ENCODE measurements around the gene GRID1. TPM values are rescaled to one million over a fixed set of nuclear protein-coding genes. Genes with fewer than 3 reads are reported as not detected.
A peak's percentile ranks its signal among the peaks of the same experiment; 100 is the strongest.

Gene GRID1
- total and polyA plus RNA-seq, 2 experiments from 2014 or later: not detected

DNA sequence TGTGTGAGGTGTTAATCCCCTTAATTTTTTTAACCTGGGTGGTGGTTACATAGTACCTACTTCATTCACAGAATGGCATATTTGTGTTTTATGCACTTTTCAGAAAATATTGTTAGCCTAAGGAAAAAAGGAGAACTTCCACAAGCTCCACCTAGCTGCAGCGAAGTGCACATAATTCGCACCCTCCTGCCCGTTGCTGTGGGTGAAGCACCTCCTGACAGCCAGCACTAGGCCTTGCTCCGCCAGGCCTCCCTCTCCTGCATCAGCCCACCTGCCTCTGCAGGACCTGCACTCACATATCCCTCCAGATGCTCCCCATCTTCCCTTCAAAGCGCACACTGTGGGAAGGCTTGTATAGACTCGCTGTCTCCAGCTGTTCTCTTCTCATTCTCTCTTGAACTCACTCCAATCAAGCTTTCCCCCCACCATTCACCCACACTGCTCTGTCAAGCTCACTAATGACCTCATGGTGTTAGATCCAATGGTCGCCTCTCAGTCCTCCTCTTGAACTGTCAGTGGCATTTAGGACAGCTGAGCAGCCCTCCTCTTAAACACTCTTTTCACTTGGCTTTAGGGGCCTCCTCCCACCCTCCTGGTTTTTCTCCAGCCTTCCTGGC, 20.7 kb upstream of the GRID1 start:
- H3K79me2 ChIP-seq (ENCODE audit: insufficient read depth): no peaks in the 10 kb centered on the region
- no peaks in the 10 kb centered on the region for H3K4me1 ChIP-seq (ENCODE audit: insufficient read depth)
- no peak overlapping the region for H3K4me3 ChIP-seq
- no peaks in the 10 kb centered on the region for H4K20me1 ChIP-seq (ENCODE audit: insufficient read depth)
- no peaks in the 10 kb centered on the region for H3K9me3 ChIP-seq (ENCODE audit: low read depth)
- no peaks in the 10 kb centered on the region for H3K9me2 ChIP-seq (ENCODE audit: insufficient read depth)
- H3K9ac ChIP-seq: no peak overlapping the region
- no peak for TF ChIP-seq EZH2 (IDR thresholded peaks at IDR 0.05; ENCODE audit: insufficient read depth, poor library complexity, severe bottlenecking)
- TF ChIP-seq EZH2phosphoT487 (IDR thresholded peaks at IDR 0.05; ENCODE audit: insufficient read depth, low read depth): no peak
- H3K4me2 ChIP-seq (ENCODE audit: unreplicated experiment): no peak overlapping the region
- peaks cover 54% of the 10 kb centered on the region for H3K27me3 ChIP-seq (replicated peaks; ENCODE audit: insufficient read depth)
- H3F3A ChIP-seq (ENCODE audit: insufficient read depth): no peaks in the 10 kb centered on the region
- no peak overlapping the region for H3K27ac ChIP-seq
- in situ Hi-C loops (cut with MboI): no loop called here
- no peak overlapping the region for H2AFZ ChIP-seq
- no peaks in the 10 kb centered on the region for H3K36me3 ChIP-seq (ENCODE audit: low read depth)
- DNase-seq: no peak
- 40 to 44% methylated on average over 7 of the region's 7 CpGs for WGBS, 2 experiments (ENCODE audit: low coverage in 1 of 2, low lambda C conversion rate in 2 of 2, missing lambda C conversion rate in 2 of 2)

DNA sequence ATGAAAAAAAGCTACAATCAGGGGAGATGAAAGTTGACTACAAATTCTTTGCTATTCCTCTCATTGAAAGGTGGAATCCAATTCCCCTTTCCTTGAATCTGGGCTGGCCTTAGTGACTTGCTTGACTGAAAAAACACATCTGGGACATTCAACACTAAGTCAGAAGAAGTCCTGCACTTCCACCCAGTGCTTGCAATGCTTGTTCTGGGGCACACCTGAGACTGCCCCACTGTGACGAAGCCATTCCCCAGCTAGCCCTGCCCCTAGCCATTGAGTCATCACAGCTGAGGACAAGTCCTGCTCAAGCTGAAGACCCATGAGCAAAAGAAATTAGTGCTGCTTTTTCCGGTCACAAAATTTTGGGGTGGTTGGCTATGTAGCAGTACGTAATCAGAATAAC, 19.2 kb upstream of the GRID1 start:
- 73 to 77% methylated on average over 3 of the region's 3 CpGs for WGBS, 2 experiments (ENCODE audit: low coverage in 1 of 2, low lambda C conversion rate in 2 of 2, missing lambda C conversion rate in 2 of 2)
- Histone ChIP-seq H3K9ac (no peak overlapping the region), H3K4me1 (ENCODE audit: insufficient read depth) (no peaks in the 10 kb centered on the region), H2AFZ (no peak overlapping the region), H3K4me3 (no peak overlapping the region), H4K20me1 (ENCODE audit: insufficient read depth) (no peaks in the 10 kb centered on the region), H3K79me2 (ENCODE audit: insufficient read depth) (no peaks in the 10 kb centered on the region), H3F3A (ENCODE audit: insufficient read depth) (no peaks in the 10 kb centered on the region), H3K36me3 (ENCODE audit: low read depth) (no peaks in the 10 kb centered on the region), H3K27ac (no peak overlapping the region), H3K4me2 (ENCODE audit: unreplicated experiment) (no peak overlapping the region), H3K9me3 (ENCODE audit: low read depth) (no peaks in the 10 kb centered on the region), H3K27me3 (replicated peaks; ENCODE audit: insufficient read depth) (peaks cover 54% of the 10 kb centered on the region), H3K9me2 (ENCODE audit: insufficient read depth) (no peaks in the 10 kb centered on the region)
- TF ChIP-seq EZH2 (IDR thresholded peaks at IDR 0.05; ENCODE audit: insufficient read depth, poor library complexity, severe bottlenecking) (no peak), EZH2phosphoT487 (IDR thresholded peaks at IDR 0.05; ENCODE audit: insufficient read depth, low read depth) (no peak)
- in situ Hi-C loops (cut with MboI): no loop called here
- DNase-seq: no peak

GRCh38 chr10:86377797-86378146, 11.2 kb upstream of the GRID1 start:
- TF ChIP-seq EZH2 (IDR thresholded peaks at IDR 0.05; ENCODE audit: insufficient read depth, poor library complexity, severe bottlenecking) (no peak), EZH2phosphoT487 (IDR thresholded peaks at IDR 0.05; ENCODE audit: insufficient read depth, low read depth) (no peak)
- H3K4me3 ChIP-seq: no peak overlapping the region
- H3K27ac ChIP-seq: no peak overlapping the region
- no peaks in the 10 kb centered on the region for H3F3A ChIP-seq (ENCODE audit: insufficient read depth)
- no peak overlapping the region for H3K4me2 ChIP-seq (ENCODE audit: unreplicated experiment)
- no peak overlapping the region for H2AFZ ChIP-seq
- H3K36me3 ChIP-seq (ENCODE audit: low read depth): no peaks in the 10 kb centered on the region
- no peaks in the 10 kb centered on the region for H3K79me2 ChIP-seq (ENCODE audit: insufficient read depth)
- no peak overlapping the region for H3K9ac ChIP-seq
- no peak for DNase-seq
- no peaks in the 10 kb centered on the region for H3K9me2 ChIP-seq (ENCODE audit: insufficient read depth)
- in situ Hi-C loops (cut with MboI): loop anchor here (10.0 kb wide), 1 partner anchor 1833 kb away; no protein-coding TSS in a partner anchor
- H3K9me3 ChIP-seq (ENCODE audit: low read depth): no peaks in the 10 kb centered on the region
- no peaks in the 10 kb centered on the region for H3K4me1 ChIP-seq (ENCODE audit: insufficient read depth)
- peaks cover 20% of the 10 kb centered on the region for H3K27me3 ChIP-seq (replicated peaks; ENCODE audit: insufficient read depth)
- WGBS, 2 experiments (ENCODE audit: low coverage in 1 of 2, low lambda C conversion rate in 2 of 2, missing lambda C conversion rate in 2 of 2): 3 to 4% methylated on average over 6 of the region's 6 CpGs
- no peaks in the 10 kb centered on the region for H4K20me1 ChIP-seq (ENCODE audit: insufficient read depth)

GRCh38 chr10:86376852-86377796, 10.5 kb upstream of the GRID1 start:
- H3K27ac ChIP-seq: no peak overlapping the region
- H3K9me3 ChIP-seq (ENCODE audit: low read depth): no peaks in the 10 kb centered on the region
- TF ChIP-seq EZH2 (IDR thresholded peaks at IDR 0.05; ENCODE audit: insufficient read depth, poor library complexity, severe bottlenecking): no peak
- peak; percentile 79 for DNase-seq
- no peaks in the 10 kb centered on the region for H3F3A ChIP-seq (ENCODE audit: insufficient read depth)
- H3K4me3 ChIP-seq: peak overlapping the region; percentile 43
- H3K4me1 ChIP-seq (ENCODE audit: insufficient read depth): no peaks in the 10 kb centered on the region
- H3K9ac ChIP-seq: no peak overlapping the region
- no peaks in the 10 kb centered on the region for H3K9me2 ChIP-seq (ENCODE audit: insufficient read depth)
- WGBS, 2 experiments (ENCODE audit: low coverage in 1 of 2, low lambda C conversion rate in 2 of 2, missing lambda C conversion rate in 2 of 2): 16 to 21% methylated on average over 45 to 66 of the region's 68 CpGs
- peaks cover 20% of the 10 kb centered on the region for H3K27me3 ChIP-seq (replicated peaks; ENCODE audit: insufficient read depth)
- peak overlapping the region; percentile 74 for H2AFZ ChIP-seq
- in situ Hi-C loops (cut with MboI): loop anchor here (10.0 kb wide), 1 partner anchor 1832 kb away; no protein-coding TSS in a partner anchor
- no peaks in the 10 kb centered on the region for H4K20me1 ChIP-seq (ENCODE audit: insufficient read depth)
- H3K79me2 ChIP-seq (ENCODE audit: insufficient read depth): no peaks in the 10 kb centered on the region
- H3K4me2 ChIP-seq (ENCODE audit: unreplicated experiment): peak overlapping the region; percentile 24
- no peaks in the 10 kb centered on the region for H3K36me3 ChIP-seq (ENCODE audit: low read depth)
